Endodermal cell (in vitro differentiated cells): ENCODE measurements around the gene HLF. TPM values are rescaled to one million over a fixed set of nuclear protein-coding genes. Genes with fewer than 3 reads are reported as not detected.
A peak's percentile ranks its signal among the peaks of the same experiment; 100 is the strongest.

Experiments used
- DNase-seq: peaks from one replicate; pipeline ENCODE4 v3.0.0-alpha.2; 2017
- H3K27ac ChIP-seq: 2 replicates; pipeline ENCODE4 v1.5.1; 2013; ENCODE audit warnings: mild to moderate bottlenecking, low read depth, low read length, moderate library complexity
- H3K27me3 ChIP-seq: 2 replicates; pipeline ENCODE4 v1.6.1; 2013; ENCODE audit warnings: mild to moderate bottlenecking, low read length, moderate library complexity; ENCODE audit not compliant: insufficient read depth, control insufficient read depth, poor library complexity, severe bottlenecking
- H3K36me3 ChIP-seq: 2 replicates; pipeline ENCODE4 v1.7.0; 2013; ENCODE audit warnings: mild to moderate bottlenecking, low read length, moderate library complexity; ENCODE audit not compliant: control insufficient read depth, insufficient read depth
- H3K4me1 ChIP-seq: one replicate; pipeline ENCODE4 v1.7.0; 2013; ENCODE audit warnings: low read length; ENCODE audit not compliant: control insufficient read depth, insufficient read depth
- H3K4me3 ChIP-seq: 2 replicates; pipeline ENCODE4 v1.5.1; 2013; ENCODE audit warnings: mild to moderate bottlenecking, low read length, moderate library complexity
- H3K9ac ChIP-seq: 2 replicates; pipeline ENCODE4 v1.6.1; 2013; ENCODE audit warnings: mild to moderate bottlenecking, low read length, moderate library complexity; ENCODE audit not compliant: poor library complexity, severe bottlenecking; ENCODE audit errors: extremely low read depth
- H3K9me3 ChIP-seq: 2 replicates; pipeline ENCODE4 v1.6.1; 2013; ENCODE audit warnings: mild to moderate bottlenecking, low read length, moderate library complexity; ENCODE audit not compliant: control insufficient read depth
- H3K27ac Mint-ChIP-seq: 2 replicates; pipeline ENCODE4 v1.8.0; 2020; ENCODE audit warnings: mixed read lengths
- H3K27me3 Mint-ChIP-seq: 2 replicates; pipeline ENCODE4 v1.8.0; 2021; ENCODE audit warnings: mild to moderate bottlenecking, mixed read lengths; ENCODE audit not compliant: insufficient read depth
- H3K36me3 Mint-ChIP-seq: 2 replicates; pipeline ENCODE4 v1.8.0; 2020; ENCODE audit warnings: low read depth, mixed read lengths
- H3K4me1 Mint-ChIP-seq: 2 replicates; pipeline ENCODE4 v1.8.0; 2020; ENCODE audit warnings: mixed read lengths
- H3K4me3 Mint-ChIP-seq: 2 replicates; pipeline ENCODE4 v1.8.0; 2020; ENCODE audit warnings: mild to moderate bottlenecking, moderate library complexity, mixed read lengths
- H3K9me3 Mint-ChIP-seq: 2 replicates; pipeline ENCODE4 v1.8.0; 2020; ENCODE audit warnings: mild to moderate bottlenecking, mixed read lengths
- WGBS, 2 experiments: methylation state at CpG; one replicate each; pipeline versions ENCODE4 v1.1.5 to v1.1.7; 2013; ENCODE audit warnings: missing lambda C conversion rate in 2 of 2, mixed read lengths in 1 of 2; ENCODE audit not compliant: insufficient coverage in 1 of 2, insufficient read length in 1 of 2; 5-methylcytosine and 5-hydroxymethylcytosine counted together
- total RNA-seq, 2 donors: library from RNA; stranded (reverse); fragmentation: NEBNext Ultra II Directional in 1 of 2; extraction: Animal tissue kit (Norgen Biotek cat#: 25700) in 1 of 2; gene quantifications; 2 replicates in 1 of 2; 3 replicates in 1 of 2; pipeline ENCODE4 v1.2.1, GENCODE V29; 2021
- TF ChIP-seq, protein P1 (sequence below): fragments of 200-600 bp; sonication (generic); conservative IDR thresholded peaks from 2 replicates; pipeline ENCODE4 v1.5.0; 2021; ENCODE audit warnings: antibody characterized with exemption, mild to moderate bottlenecking

HLF gene
- total RNA-seq, 2 donors from 2014 or later = not detected

DNA sequence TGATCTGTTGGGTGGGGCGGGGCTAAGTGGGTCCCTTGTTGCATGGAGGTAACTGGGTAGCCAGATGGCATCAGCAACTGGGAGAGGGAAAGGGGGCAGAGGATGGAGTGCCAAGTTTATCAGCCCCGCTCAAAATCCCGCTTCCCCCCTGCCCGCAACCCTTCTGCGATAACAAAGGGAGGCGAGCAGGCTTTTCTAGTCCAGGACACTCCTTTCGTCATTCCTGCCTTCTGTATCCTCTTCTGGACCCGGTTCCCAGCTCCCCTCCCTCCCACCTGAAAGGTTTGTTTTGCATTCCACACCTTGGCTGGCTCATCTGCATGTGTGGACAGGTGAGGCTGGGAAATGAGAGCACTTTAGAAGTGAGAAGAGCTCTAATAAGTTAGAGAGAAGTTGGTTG, 53.3 kb downstream of the HLF start:
- H3K4me1 Mint-ChIP-seq = no peaks in the 10 kb centered on the region
- Histone ChIP-seq H3K27ac (no peak overlapping the region), H3K36me3 (no peaks in the 10 kb centered on the region), H3K4me3 (no peak overlapping the region), H3K9me3 (no peaks in the 10 kb centered on the region), H3K27me3 (no peaks in the 10 kb centered on the region), H3K9ac (no peak overlapping the region), H3K4me1 (no peaks in the 10 kb centered on the region)
- H3K27me3 Mint-ChIP-seq = peaks cover 2% of the 10 kb centered on the region
- no peak overlapping the region for H3K27ac Mint-ChIP-seq
- DNase-seq = peak; percentile 51
- no peak overlapping the region for H3K4me3 Mint-ChIP-seq
- WGBS, 2 experiments = 87 to 97% methylated on average over 6 to 8 of the region's 8 CpGs
- no peaks in the 10 kb centered on the region for H3K9me3 Mint-ChIP-seq
- H3K36me3 Mint-ChIP-seq = no peaks in the 10 kb centered on the region
- TF ChIP-seq, protein P1, sequence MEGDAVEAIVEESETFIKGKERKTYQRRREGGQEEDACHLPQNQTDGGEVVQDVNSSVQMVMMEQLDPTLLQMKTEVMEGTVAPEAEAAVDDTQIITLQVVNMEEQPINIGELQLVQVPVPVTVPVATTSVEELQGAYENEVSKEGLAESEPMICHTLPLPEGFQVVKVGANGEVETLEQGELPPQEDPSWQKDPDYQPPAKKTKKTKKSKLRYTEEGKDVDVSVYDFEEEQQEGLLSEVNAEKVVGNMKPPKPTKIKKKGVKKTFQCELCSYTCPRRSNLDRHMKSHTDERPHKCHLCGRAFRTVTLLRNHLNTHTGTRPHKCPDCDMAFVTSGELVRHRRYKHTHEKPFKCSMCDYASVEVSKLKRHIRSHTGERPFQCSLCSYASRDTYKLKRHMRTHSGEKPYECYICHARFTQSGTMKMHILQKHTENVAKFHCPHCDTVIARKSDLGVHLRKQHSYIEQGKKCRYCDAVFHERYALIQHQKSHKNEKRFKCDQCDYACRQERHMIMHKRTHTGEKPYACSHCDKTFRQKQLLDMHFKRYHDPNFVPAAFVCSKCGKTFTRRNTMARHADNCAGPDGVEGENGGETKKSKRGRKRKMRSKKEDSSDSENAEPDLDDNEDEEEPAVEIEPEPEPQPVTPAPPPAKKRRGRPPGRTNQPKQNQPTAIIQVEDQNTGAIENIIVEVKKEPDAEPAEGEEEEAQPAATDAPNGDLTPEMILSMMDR = no peak

DNA sequence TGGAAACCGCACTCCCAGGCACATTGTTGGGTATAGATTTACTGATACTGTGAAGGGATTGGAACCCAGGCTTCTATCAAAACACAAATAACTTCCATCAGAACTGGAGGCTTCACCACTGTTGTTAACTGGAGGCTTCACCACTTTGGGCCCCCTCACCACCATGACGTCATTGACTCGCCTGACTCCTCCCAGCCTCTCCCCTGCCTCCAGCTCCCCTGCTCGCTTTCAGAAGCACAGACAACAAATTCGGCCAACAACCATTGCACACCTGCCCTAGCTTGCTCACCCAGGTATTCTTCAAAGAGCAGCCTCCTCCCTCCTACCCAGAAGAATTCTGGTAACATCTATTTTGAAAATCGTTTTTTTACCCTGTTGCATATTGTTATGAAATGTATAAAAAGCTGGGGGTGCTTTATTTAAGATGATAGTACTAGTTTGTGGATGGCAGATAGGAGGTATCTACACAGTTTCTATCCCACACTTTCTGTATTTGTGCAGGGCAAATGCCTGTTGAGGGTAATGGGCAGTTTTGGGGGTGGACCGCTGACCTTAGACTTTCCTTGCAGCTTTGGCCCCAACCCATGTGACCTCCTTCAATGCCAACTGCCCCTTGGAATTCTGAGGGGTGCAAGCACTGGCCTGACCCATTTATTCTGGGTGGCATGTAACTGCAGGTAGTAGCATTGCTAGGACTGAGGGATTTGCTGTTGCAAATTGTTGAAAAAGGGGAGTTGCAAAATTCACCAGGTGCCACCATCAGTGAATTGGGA, 54.1 kb downstream of the HLF start:
- H3K9me3 Mint-ChIP-seq = no peaks in the 10 kb centered on the region
- Histone ChIP-seq H3K27ac (no peak overlapping the region), H3K9me3 (no peaks in the 10 kb centered on the region), H3K36me3 (no peaks in the 10 kb centered on the region), H3K4me3 (no peak overlapping the region), H3K9ac (no peak overlapping the region), H3K4me1 (no peaks in the 10 kb centered on the region), H3K27me3 (no peaks in the 10 kb centered on the region)
- TF ChIP-seq, protein P1 = no peak
- no peaks in the 10 kb centered on the region for H3K36me3 Mint-ChIP-seq
- no peaks in the 10 kb centered on the region for H3K4me1 Mint-ChIP-seq
- no peak overlapping the region for H3K27ac Mint-ChIP-seq
- 79% methylated on average over 7 of the region's 7 CpGs; no CpG with 5 or more reads in 1 of the 2 experiments for WGBS, 2 experiments
- H3K27me3 Mint-ChIP-seq = peaks cover 2% of the 10 kb centered on the region
- DNase-seq = peak; percentile 41
- no peak overlapping the region for H3K4me3 Mint-ChIP-seq

DNA sequence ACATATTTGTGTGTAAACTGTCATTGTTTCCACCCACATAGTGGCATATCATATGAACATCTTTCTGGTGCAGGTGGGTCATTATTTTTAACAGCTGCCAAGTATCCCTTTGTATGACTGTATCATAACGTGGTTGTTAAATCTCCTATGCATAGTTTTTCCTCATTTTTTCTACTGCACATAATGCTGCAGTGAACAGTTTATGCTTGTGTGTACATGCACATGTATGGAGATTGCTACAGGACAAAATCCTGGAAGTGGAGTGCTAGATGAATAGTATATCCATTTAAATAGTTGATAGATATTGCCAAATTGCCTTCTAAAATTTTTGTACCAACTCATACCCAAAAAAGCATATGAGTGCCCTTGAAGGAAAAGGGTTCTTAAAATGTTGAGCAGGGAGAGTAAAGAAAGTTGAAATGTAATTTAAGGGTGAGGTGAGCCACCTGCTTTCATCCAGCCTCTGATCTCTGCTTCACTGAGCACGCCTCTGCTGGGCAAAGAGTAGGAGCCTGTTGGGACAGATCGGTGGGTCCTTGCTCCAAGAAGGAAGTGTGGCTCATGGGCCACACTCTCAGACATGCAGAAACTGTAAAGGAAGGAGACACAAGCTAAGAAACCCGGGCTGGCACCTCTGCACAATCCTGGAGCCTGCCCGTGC, 55.3 kb downstream of the HLF start:
- Histone ChIP-seq H3K4me1 (no peaks in the 10 kb centered on the region), H3K27ac (no peak overlapping the region), H3K9ac (no peak overlapping the region), H3K36me3 (no peaks in the 10 kb centered on the region), H3K4me3 (no peak overlapping the region), H3K9me3 (no peaks in the 10 kb centered on the region), H3K27me3 (no peaks in the 10 kb centered on the region)
- 86 to 91% methylated on average over 3 to 5 of the region's 5 CpGs for whole genome bisulfite sequencing, 2 experiments
- Mint-ChIP-seq H3K4me3 (no peak overlapping the region), H3K27ac (no peak overlapping the region), H3K36me3 (no peaks in the 10 kb centered on the region), H3K9me3 (no peaks in the 10 kb centered on the region), H3K27me3 (no peaks in the 10 kb centered on the region), H3K4me1 (no peaks in the 10 kb centered on the region)
- TF ChIP-seq, protein P1 = no peak
- DNase-seq = no peak
